ENCODE measurements around the gene ATRNL1.

Gene ATRNL1

GRCh38 chr10:115558252-115558651, 465.1 kb downstream of the ATRNL1 start:
- in situ Hi-C loops (cut with HindIII; ENCODE audit: low pct_ligation_motif_present, low sequenced_read_pairs) = no loop called here

GRCh38 chr10:115566867-115567266, 473.7 kb downstream of the ATRNL1 start:
- Histone ChIP-seq H3K27ac (no peak overlapping the region), H3K4me3 (ENCODE audit: low read depth, low read length) (no peak overlapping the region), H3K36me3 (replicated peaks) (no peaks in the 10 kb centered on the region), H3K27me3 (replicated peaks) (no peaks in the 10 kb centered on the region)
- TF ChIP-seq CTCF (IDR thresholded peaks at IDR 0.05; ENCODE audit: low read depth, low read length, missing control alignments) = no peak
- in situ Hi-C loops (cut with HindIII; ENCODE audit: low pct_ligation_motif_present, low sequenced_read_pairs) = no loop called here
- no peak for DNase-seq

More at GRCh38 chr10:115558252-115558651, 465.1 kb downstream of the ATRNL1 start:
- no peaks in the 10 kb centered on the region for H3K36me3 ChIP-seq (replicated peaks)
- no peak for TF ChIP-seq CTCF (IDR thresholded peaks at IDR 0.05; ENCODE audit: low read depth, low read length, missing control alignments)
- no peak overlapping the region for H3K4me3 ChIP-seq (ENCODE audit: low read depth, low read length)
- H3K27me3 ChIP-seq (replicated peaks) = no peaks in the 10 kb centered on the region
- no peak for DNase-seq
- H3K27ac ChIP-seq = no peak overlapping the region

- peak; percentile 66 for TF ChIP-seq CTCF (IDR thresholded peaks at IDR 0.05; ENCODE audit: low read depth, low read length, missing control alignments)
- Histone ChIP-seq H3K27ac (no peak overlapping the region), H3K36me3 (replicated peaks) (no peaks in the 10 kb centered on the region), H3K4me3 (ENCODE audit: low read depth, low read length) (no peak overlapping the region), H3K27me3 (replicated peaks) (no peaks in the 10 kb centered on the region)
- in situ Hi-C loops (cut with HindIII; ENCODE audit: low pct_ligation_motif_present, low sequenced_read_pairs) = no loop called here
- DNase-seq = no peak
Observed at GRCh38 chr10:115572740-115573455, 479.7 kb downstream of the ATRNL1 start.

- no peak overlapping the region for H3K27ac ChIP-seq
- DNase-seq = no peak
- no peak for TF ChIP-seq CTCF (IDR thresholded peaks at IDR 0.05; ENCODE audit: low read depth, low read length, missing control alignments)
- H3K4me3 ChIP-seq (ENCODE audit: low read depth, low read length) = no peak overlapping the region
- no peaks in the 10 kb centered on the region for H3K36me3 ChIP-seq (replicated peaks)
- in situ Hi-C loops (cut with HindIII; ENCODE audit: low pct_ligation_motif_present, low sequenced_read_pairs) = no loop called here
- no peaks in the 10 kb centered on the region for H3K27me3 ChIP-seq (replicated peaks)
Observed at GRCh38 chr10:115580239-115580638, 487.1 kb downstream of the ATRNL1 start.

- DNase-seq = no peak
- in situ Hi-C loops (cut with HindIII; ENCODE audit: low pct_ligation_motif_present, low sequenced_read_pairs) = no loop called here
- Histone ChIP-seq H3K27ac (no peak overlapping the region), H3K27me3 (replicated peaks) (no peaks in the 10 kb centered on the region), H3K4me3 (ENCODE audit: low read depth, low read length) (no peak overlapping the region), H3K36me3 (replicated peaks) (no peaks in the 10 kb centered on the region)
- no peak for TF ChIP-seq CTCF (IDR thresholded peaks at IDR 0.05; ENCODE audit: low read depth, low read length, missing control alignments)
Observed at GRCh38 chr10:115593060-115593459, 499.9 kb downstream of the ATRNL1 start.

- H3K27ac ChIP-seq = no peak overlapping the region
- no peak overlapping the region for H3K4me3 ChIP-seq (ENCODE audit: low read depth, low read length)
- TF ChIP-seq CTCF (IDR thresholded peaks at IDR 0.05; ENCODE audit: low read depth, low read length, missing control alignments) = no peak
- in situ Hi-C loops (cut with HindIII; ENCODE audit: low pct_ligation_motif_present, low sequenced_read_pairs) = no loop called here
- no peaks in the 10 kb centered on the region for H3K27me3 ChIP-seq (replicated peaks)
- H3K36me3 ChIP-seq (replicated peaks) = no peaks in the 10 kb centered on the region
- no peak for DNase-seq
Observed at GRCh38 chr10:115604627-115605026, 511.5 kb downstream of the ATRNL1 start.
